Endothelial cell of umbilical vein (primary cell): ENCODE data around the gene POLR2F. TPM values are rescaled to one million over a fixed set of nuclear protein-coding genes. Genes with fewer than 3 reads are reported as not detected.
A peak's percentile ranks its signal among the peaks of the same experiment; 100 is the strongest.

Experiments used
- BruUV-seq: library from RNA; stranded (reverse); fragments of 400-500 nt; replicated peaks from 2 replicates; lab custom pipeline; 2021; lab: Mats Ljungman, UMichigan
- CTCF ChIA-PET: fragments of 300-600, 350-600 bp; sonication (Branson Sonifier 250); formaldehyde crosslinking; loops from one replicate; lab custom pipeline; 2021; ENCODE audit warnings: antibody characterized with exemption, inconsistent platforms; lab: Charles Lee
- POLR2A ChIA-PET: fragments of 300-600, 350-600 bp; sonication (Branson Sonifier 250); formaldehyde crosslinking; loops from one replicate; lab custom pipeline; 2021; ENCODE audit warnings: antibody characterized with exemption, inconsistent platforms; lab: Charles Lee
- DNase-seq: peaks from one replicate; pipeline ENCODE4 v3.0.0-alpha.2; 2011; ENCODE audit warnings: low read depth, low spot score
- FAIRE-seq: peaks from 2 replicates; lab custom pipeline; 2011; peaks lifted over from hg19 to GRCh38; lab: Jason Lieb, UNC
- H2AFZ ChIP-seq: 2 replicates; pipeline ENCODE4 v1.6.0; 2012; ENCODE audit warnings: low read depth, low read length, control low read depth, inconsistent platforms
- H3K27ac ChIP-seq: 2 replicates; pipeline ENCODE4 v1.5.1; 2011; ENCODE audit warnings: low read depth, mild to moderate bottlenecking, control low read depth, low read length, moderate library complexity; ENCODE audit not compliant: insufficient read depth
- H3K27me3 ChIP-seq, 2 experiments: 2 replicates each; pipeline versions ENCODE4 v1.6.0 to v1.6.1; 2011; ENCODE audit warnings: low read length in 2 of 2, mixed read lengths in 1 of 2; ENCODE audit not compliant: control insufficient read depth in 2 of 2, insufficient read depth in 2 of 2
- H3K36me3 ChIP-seq, 2 experiments: 2 replicates in 1 of 2; 3 replicates in 1 of 2; pipeline ENCODE4 v1.5.1; 2011; ENCODE audit warnings: low read length in 2 of 2, mild to moderate bottlenecking in 1 of 2, moderate library complexity in 1 of 2; ENCODE audit not compliant: control insufficient read depth in 2 of 2, insufficient read depth in 2 of 2; ENCODE audit errors: extremely low read depth in 1 of 2
- H3K4me1 ChIP-seq: 3 replicates; pipeline ENCODE4 v1.5.1; 2011; ENCODE audit warnings: mild to moderate bottlenecking, low read length; ENCODE audit not compliant: control insufficient read depth, insufficient read depth; ENCODE audit errors: extremely low read depth
- H3K4me2 ChIP-seq: 2 replicates; pipeline ENCODE4 v1.6.1; 2011; ENCODE audit warnings: low read length, control low read depth, mixed read lengths; ENCODE audit not compliant: insufficient read depth
- H3K4me3 ChIP-seq, 3 experiments: fragments of 200-600 bp in 1 of 3; sonication (generic), shearing (Covaris generic) in 1 of 3; replicated peaks in 1 of 3; 2 replicates each; pipeline ENCODE4 v1.5.1; 2011 to 2016; ENCODE audit warnings: control low read depth in 3 of 3, low read length in 3 of 3, mild to moderate bottlenecking in 2 of 3, inconsistent platforms in 1 of 3, low read depth in 1 of 3, moderate library complexity in 1 of 3; ENCODE audit not compliant: insufficient read depth in 1 of 3
- H3K79me2 ChIP-seq: 2 replicates; pipeline ENCODE4 v1.6.0; 2012; ENCODE audit warnings: low read length, inconsistent platforms; ENCODE audit not compliant: control insufficient read depth, insufficient read depth
- H3K9ac ChIP-seq: replicated peaks from 2 replicates; pipeline ENCODE3; 2011; ENCODE audit warnings: low read length, control low read depth; ENCODE audit not compliant: insufficient read depth; ENCODE audit errors: extremely low read depth
- H3K9me1 ChIP-seq: replicated peaks from 3 replicates; pipeline ENCODE4 v1.6.0; 2011; ENCODE audit warnings: mild to moderate bottlenecking, low read length; ENCODE audit not compliant: control insufficient read depth, insufficient read depth; ENCODE audit errors: extremely low read depth
- H3K9me3 ChIP-seq: replicated peaks from 2 replicates; pipeline ENCODE4 v1.5.1; 2012; ENCODE audit warnings: low read length, inconsistent platforms; ENCODE audit not compliant: control insufficient read depth, insufficient read depth
- H4K20me1 ChIP-seq: replicated peaks from 2 replicates; pipeline ENCODE3; 2011; ENCODE audit warnings: mild to moderate bottlenecking, low read length; ENCODE audit not compliant: control insufficient read depth, insufficient read depth; ENCODE audit errors: extremely low read depth
- MYC ChIP-seq: IDR thresholded peaks from one replicate; pipeline ENCODE4 v1.6.1; 2011; ENCODE audit warnings: mild to moderate bottlenecking, low read depth, low read length
- dilution Hi-C: fragments of 300-500 bp; cut with MboI; formaldehyde crosslinking; loops from one replicate; pipeline ENCODE4 v1.15.0; 2019; ENCODE audit warnings: low sequenced_read_pairs; ENCODE audit not compliant: extremely low pct_ligation_motif_present
- intact Hi-C: fragments of 100-400 bp; cut with micrococcal nuclease; formaldehyde crosslinking; loops from one replicate; pipeline ENCODE4 v1.10.0; 2022
- polyA plus RNA-seq, 4 experiments: library from polyadenylated mRNA; depleted of rRNA in 3 of 4; stranded (reverse) in 3 of 4; unstranded in 1 of 4; fragments of >200 nt; gene quantifications; 2 replicates each; pipeline versions ENCODE4 v1.2.1 to v1.2.3, GENCODE V29; 2011 to 2012; ENCODE audit warnings: missing spikeins in 1 of 4
- total RNA-seq: library from RNA; stranded (reverse); gene quantifications from 2 replicates; pipeline ENCODE4 v1.2.3, GENCODE V29; 2021
- TF ChIP-seq, protein P1 (sequence below), 2 donors: IDR thresholded peaks; 1 replicate in 1 of 2; 2 replicates in 1 of 2; pipeline ENCODE4 v1.5.1; 2011; ENCODE audit warnings: low read length in 2 of 2, mild to moderate bottlenecking in 2 of 2, moderate library complexity in 2 of 2, control low read depth in 1 of 2, inconsistent platforms in 1 of 2, low read depth in 1 of 2; ENCODE audit not compliant: insufficient read depth in 1 of 2; ENCODE audit errors: extremely low read depth in 1 of 2

POLR2F gene
- total and polyA plus RNA-seq, 2 donors (not counting 3 experiments of a cell fraction or from before 2014, with no cell fraction given), result 106 to 112 TPM

DNA sequence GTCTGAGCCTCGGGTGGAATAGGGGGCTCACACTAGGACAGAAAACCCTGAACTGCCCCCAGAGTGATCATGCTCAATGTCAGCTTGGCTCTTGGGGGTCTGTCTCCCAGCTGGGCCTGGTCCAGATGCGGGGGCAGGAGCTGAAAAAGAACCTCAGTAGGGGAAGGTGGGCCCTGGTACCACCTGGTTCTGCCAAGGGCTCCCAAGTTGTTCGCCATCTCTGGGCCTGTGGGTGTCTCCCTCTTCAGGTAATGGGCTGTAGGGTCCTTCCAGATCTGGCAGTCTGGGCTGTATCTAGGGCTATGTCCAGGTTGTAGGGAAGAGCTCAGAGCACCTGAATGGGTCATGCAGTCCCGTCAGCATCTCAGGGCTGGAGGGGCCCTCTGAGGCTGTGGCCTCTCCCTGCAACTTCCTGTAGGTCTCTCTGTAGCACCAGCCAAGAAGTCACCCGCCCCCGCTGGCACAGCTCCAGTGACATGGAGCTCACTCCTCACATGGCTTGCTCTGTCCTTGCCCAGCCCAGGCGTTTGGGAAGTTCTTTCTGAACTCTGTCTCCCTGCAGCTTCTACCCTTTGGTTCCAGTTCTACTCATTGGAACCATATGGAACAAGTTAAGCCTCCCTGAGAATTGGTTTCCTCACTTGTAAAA, 63.9 kb downstream of the POLR2F start:
- no peak overlapping the region for H3K27ac ChIP-seq
- no peaks in the 10 kb centered on the region for H3K9me3 ChIP-seq
- dilution Hi-C loops, result no loop called here
- no peaks in the 10 kb centered on the region for H3K36me3 ChIP-seq
- H3K4me2 ChIP-seq, result no peak overlapping the region
- peaks cover 11% of the 10 kb centered on the region for H3K4me1 ChIP-seq
- DNase-seq, result peak; percentile 37
- H4K20me1 ChIP-seq, result no peaks in the 10 kb centered on the region
- no peak overlapping the region for H2AFZ ChIP-seq
- no peak for FAIRE-seq
- TF ChIP-seq, protein P1, sequence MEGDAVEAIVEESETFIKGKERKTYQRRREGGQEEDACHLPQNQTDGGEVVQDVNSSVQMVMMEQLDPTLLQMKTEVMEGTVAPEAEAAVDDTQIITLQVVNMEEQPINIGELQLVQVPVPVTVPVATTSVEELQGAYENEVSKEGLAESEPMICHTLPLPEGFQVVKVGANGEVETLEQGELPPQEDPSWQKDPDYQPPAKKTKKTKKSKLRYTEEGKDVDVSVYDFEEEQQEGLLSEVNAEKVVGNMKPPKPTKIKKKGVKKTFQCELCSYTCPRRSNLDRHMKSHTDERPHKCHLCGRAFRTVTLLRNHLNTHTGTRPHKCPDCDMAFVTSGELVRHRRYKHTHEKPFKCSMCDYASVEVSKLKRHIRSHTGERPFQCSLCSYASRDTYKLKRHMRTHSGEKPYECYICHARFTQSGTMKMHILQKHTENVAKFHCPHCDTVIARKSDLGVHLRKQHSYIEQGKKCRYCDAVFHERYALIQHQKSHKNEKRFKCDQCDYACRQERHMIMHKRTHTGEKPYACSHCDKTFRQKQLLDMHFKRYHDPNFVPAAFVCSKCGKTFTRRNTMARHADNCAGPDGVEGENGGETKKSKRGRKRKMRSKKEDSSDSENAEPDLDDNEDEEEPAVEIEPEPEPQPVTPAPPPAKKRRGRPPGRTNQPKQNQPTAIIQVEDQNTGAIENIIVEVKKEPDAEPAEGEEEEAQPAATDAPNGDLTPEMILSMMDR (IDR thresholded peaks at IDR 0.05; ENCODE audit: extremely low read depth in 1 of 2, insufficient read depth in 1 of 2, low read depth in 1 of 2, low read length in 2 of 2), result peak in 1 of 2 donors; percentile 2
- TF ChIP-seq MYC, result no peak
- no peaks in the 10 kb centered on the region for H3K79me2 ChIP-seq
- BruUV-seq, result no TSS peak
- no peak overlapping the region for H3K9ac ChIP-seq
- no peak overlapping the region for H3K4me3 ChIP-seq
- ChIA-PET CTCF (interaction anchor here (1.4 kb wide), 1 partner anchor 35 kb away, joined by 10 read pairs; no protein-coding TSS in a partner anchor), POLR2A (interaction anchor here (0.5 kb wide), 1 partner anchor 72 kb away, joined by 3 read pairs; no protein-coding TSS in a partner anchor)
- intact Hi-C loops, result no loop called here
- no peaks in the 10 kb centered on the region for H3K9me1 ChIP-seq
- no peaks in the 10 kb centered on the region for H3K27me3 ChIP-seq
